Measurements from ENCODE around the gene MOV10L1.
A peak's percentile ranks its signal among the peaks of the same experiment; 100 is the strongest.
"Not testable (repeated sequence)": the region's sequence is repeated elsewhere in the genome, so short reads cannot be mapped to it uniquely, and the experiment has no call there.

MOV10L1 gene

DNA sequence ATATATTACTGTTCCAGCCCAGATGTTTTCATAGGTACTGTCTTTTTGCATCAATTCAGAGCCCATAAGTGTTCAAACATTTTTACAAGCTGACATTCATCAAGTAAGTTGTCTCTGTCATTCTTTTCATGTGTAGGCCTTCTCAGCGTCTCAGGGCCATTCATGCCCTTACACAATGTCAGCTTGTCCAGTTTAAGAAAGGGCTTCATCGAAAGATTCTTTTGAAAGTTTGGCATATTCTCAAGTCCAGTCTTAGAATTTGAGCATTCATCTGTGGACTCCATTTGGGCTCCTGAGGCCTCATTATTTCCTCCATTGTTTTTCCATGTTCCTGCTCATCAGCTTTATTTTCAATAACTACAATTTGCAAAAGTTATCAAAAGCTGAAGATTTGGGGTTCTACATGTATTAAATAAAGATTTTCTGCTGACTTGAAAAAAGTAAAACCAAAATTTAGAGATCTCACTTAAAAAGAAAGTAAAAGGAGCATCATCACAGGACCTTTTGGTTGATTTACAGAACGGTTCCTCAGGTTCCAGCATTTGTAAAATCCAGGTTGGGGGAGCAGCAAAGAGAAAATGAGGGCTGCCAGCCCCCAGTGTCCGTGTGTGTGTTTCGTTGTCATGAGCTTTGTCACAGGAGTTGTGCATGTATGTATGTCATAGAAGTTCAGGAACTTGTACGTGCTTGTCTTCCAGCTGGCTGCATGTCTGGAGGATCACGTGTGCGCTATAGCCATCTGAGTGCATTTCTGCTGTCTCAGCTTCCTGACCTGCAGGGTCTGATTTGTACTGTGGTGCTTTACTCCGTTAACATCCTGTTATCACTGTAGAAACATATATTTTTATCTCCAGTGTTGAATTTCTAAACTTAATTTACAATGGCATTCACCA lies 15.6 kb downstream of the MOV10L1 start:
- peak in 1 of 2 experiments; percentile 43 for DNase-seq

DNA sequence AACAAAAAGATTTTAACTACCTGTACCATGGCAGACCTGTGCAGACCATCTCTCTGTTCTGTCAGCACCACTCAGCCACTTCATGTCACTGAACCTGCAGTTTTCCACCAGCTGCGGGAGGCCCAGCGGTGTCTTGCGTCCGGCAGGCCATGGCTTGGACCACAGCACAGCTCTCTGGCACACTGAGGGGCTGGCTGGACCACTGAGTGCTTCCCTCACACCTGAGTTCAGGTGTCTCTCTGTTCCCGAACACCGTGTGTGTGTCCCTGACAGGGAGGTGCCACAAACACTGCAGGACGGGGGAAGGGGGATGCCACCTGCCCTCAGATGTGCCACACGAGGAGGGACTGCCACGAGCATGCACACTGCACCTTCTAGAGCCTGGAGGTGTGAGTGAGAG lies 17.7 kb downstream of the MOV10L1 start:
- no peak for DNase-seq

DNA sequence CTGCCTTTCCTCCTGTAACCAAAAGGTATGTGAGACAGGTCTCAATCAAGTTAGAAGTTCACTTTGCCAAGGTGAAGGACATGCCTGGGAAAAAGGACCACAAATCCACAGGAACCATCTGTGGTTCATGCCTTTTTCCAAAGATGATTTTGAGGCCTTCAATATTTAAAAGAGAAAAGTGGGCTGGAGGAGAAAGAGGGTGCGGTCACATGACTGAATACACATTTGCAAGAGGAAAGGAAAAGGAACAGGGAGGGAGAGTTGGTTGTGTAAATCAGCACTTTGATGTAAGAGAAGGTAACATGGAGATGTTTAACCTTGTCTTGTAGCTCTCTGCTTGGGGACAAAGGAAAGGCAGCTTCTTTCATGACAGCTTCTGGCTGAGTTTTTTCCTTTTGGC lies 21.2 kb downstream of the MOV10L1 start:
- DNase-seq: no peak

DNA sequence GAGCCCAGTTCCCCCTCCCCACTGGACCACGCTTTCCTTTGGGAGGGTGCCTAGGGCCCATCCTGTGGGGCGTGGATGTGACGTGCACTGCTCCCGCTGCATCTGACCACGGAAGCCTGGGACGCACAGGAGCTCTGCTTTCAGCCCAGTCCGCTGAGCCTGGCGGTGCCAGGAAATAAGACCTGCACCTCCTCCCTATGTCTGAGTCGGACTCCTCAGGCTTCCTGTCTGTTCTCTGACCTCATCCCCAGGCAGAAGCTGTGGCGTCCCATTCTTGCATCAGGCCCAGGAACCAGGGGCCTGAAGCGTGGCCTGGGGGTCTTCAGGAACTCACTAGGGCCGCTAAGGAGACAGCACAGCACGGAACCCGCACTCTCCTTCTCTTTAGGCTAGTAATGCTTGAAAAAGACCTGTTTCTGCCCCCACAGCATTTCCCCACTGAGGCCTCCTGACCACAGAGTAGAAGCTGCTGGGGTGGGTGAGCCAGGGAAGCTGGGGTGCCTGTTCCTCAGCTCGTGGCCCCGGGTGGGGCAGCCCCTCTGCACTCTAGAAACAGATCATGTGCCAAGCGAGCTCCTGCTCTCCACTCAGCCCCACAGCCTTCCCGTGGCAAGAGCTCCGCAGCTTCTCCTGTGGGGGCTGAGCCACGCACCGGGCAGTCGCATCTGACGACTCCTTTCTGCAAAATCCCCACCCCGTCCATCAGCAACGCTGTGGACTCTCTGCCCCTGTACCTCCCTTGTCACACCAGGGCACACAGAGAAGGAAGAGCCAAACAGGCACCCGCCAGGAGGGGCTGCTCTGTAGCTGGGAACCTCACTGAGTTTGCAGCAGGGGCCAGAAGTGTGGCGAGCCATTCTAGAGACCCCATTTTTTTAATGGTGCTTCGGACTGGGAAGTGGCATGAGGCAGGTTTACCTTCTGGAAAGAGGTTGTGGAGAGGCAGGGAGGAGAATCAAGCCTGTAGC lies 22.6 kb downstream of the MOV10L1 start:
- DNase-seq: peak; percentile 32 to 77

DNA sequence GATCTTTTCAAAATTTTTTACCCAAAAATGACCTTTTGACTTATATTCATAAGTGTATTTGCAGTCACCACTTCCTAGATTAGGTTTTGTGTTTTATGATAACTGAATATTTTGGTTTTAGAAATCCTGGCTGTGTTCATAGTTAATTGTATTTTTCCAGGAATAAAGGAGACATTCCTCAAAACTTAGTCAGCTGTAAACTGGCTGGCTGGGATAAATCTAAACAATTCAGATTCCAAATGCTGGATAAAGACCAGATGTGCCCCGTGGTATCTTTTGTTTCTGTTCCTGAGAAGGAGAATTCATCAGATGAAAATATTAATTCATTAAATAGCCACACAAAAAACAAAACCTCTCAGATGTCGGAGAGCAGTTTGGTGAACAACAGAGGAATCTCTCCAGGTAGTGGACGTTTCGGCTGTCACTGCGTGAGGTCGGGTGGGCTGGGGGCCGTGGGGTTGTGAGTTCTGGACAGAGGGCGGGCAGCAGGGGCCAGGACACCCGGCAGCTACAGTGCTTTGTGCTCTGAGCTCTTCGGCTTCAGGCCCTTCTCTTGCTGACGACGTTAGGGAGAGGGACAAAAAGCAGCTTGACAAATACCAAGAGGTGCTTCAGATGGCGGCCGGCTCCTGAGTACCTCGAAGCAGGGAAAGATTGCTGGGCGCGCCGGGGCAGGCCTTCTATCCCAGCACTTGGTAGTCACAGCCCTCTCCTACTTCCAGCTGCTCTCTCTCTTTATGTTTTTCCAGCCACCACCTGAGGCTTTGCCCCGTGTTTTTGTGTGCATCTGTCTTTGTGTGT lies 24.6 kb downstream of the MOV10L1 start:
- DNase-seq: peak; percentile 39 to 59

DNA sequence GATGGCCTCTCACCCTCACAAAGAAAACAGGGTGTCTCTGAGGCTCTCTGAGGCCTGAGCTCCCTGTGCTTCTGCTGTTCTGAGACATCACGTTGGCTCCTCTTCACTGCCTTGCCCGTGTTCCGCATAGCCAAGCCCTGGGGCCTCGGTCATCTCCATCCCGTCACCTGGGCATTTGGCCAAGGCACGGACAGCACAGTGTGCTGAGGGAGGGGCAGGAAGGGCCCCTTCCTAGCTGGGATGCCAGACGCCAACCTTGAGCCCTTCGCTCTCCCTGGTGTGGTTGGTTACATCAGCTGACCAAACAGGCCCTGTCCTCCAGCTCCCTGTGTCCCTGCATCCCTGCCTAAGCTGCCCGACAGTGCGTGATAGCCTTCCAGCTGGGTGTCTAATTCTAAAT lies 25.9 kb downstream of the MOV10L1 start:
- DNase-seq: peak; percentile 86 to 93

DNA sequence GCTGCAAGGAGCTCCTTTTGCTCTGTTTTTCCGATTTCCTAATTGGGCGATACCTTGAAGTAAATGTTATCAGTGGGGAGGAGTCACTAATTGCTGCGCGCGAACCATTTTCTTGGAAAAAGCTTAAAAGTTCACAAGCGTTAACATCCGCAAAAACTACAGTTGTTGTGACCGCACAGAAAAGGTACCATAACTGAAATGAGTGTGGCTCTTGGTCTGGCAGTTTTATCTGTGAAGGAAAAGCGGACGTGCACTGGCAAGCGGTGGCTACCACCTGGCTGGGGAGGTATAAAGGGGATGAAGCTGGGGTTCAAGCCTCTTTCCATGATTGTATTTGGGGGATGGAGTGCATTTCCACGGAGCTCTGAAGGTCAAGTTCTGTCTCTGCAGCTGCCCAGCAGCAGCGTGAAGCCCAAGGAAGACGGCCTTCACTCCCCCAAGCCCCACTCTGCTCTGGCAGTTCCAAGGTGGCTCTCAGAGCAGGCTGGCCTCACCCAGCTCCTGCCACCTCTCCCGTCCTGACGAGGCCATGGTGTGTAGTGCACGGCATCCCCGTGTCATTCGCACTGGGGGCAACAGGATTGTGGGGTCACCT lies 27.5 kb downstream of the MOV10L1 start:
- no peak for DNase-seq

DNA sequence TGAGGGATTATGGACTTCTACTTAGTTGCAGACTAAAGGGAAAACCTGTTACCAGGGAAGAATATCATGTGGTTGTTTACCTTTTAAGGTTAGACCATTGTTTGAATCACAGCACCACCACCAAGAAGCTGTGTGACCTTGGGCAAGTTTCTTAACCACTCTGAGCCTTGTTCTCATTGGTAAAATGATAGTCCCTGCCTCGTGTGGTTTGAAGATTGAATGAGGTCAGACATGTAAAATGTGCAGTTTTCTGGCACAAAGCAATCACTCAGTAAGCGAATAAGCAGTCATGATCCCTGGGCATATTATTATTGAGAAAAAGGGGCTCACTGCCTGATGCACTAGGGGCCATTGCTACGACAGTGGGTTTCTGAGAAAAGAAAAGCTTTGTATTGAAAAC lies 28.3 kb downstream of the MOV10L1 start:
- no peak for DNase-seq

DNA sequence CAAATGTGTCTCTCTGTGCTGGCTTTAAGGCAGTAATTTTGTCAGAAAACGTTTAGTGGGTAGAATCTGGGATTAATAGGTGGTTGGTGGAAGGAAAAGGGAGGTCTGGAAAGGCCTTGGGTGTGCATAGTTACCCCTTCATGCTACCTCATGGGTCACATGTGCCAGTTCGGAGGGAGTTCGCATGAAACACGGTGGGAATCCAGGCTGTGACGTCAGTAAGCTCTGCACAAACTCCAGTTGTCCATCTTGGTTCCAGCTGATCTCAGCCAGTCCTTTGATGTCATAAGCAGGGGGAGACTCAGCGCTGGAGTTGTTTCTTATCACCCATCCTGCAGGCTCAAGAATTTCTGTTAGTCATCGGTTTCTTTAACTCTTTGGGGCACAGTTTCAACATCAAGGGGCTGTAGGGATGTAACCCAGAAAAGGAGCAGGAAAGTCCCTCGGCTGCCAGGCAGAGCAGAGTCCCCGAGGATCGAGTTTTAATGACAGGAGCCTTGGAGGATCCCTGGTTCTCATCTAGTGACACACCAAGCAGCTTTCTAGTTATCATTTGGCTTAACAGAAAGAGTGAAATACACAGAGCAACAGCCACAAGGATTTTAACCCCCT lies 28.9 kb downstream of the MOV10L1 start:
- DNase-seq: no peak

DNA sequence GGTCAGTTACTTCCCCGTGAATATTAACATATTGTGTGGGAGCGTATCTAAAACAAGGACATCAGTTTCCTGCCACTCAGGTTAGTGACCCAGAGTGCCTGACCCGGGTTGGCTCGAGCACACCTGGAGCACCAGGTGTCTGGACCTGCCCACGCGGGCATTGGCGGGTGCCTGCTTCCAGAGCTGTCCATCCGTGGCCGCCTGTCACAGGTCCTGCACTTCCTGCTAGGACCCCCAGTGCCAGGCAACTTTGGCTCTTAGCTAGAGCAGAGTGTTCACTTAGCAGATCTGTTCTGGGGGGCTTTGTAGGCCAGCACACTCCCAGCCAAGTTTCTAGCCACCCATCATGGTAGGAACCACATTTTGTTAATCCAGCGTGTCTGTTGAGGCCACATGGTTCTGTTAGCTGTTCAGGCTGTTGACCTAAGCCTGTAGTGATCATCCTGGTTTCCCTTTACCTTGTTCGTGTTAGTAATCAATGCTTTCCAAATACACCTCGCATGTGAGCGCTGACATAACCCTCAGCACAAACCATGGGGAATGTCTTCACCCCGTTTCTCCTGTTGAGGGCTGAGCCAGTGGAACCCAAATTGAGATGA lies 29.5 kb downstream of the MOV10L1 start:
- no peak for DNase-seq

DNA sequence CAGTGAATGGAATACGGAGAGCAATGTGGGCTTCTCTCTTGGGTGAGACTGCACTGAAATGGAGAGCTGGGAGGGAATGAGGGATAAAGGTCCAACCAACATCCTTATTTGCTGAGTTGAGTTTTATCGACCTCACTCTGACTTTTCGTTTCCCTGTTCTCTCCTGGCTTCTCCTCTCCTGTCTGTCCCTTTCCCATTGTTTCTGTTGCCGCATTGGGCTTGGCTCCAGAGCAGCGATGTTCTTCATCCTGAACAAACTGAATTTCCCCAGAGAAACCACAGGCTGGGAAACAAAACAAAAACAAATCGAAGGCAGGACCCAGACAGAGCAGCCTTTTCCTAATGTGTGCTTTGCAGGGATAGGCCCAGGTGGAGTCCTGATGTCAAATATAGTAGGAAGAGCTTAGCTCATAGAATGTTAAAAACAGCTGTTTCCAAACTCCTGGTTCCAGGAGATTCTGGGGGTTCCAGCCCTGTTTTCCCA lies 30.0 kb downstream of the MOV10L1 start:
- DNase-seq: no peak

DNA sequence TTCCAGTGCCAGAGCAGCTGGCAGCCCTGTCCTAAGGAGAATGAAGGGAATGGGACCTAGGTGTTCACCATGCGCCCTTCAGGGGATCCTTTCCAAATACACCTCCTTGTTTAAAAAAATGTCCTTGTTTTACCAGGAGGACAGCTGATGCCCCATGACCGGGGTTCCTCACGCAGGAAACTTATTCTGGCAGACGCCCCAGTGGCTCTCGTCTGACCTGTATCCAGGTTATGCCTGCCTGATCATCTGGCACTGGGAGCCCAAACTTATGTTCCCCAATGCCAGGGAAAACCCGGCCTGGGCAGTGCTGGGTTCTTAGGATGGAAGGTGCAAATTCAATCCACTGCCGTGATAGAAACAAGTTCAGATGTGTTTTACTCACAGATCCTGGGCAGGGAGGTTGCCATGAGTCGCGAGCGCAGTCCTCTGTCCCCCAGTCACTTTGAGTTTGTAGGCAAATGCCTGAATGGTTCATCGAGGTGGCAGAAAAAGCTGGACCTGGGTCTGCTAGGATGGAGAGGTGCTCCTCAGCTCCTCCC lies 31.5 kb downstream of the MOV10L1 start:
- DNase-seq: no peak

DNA sequence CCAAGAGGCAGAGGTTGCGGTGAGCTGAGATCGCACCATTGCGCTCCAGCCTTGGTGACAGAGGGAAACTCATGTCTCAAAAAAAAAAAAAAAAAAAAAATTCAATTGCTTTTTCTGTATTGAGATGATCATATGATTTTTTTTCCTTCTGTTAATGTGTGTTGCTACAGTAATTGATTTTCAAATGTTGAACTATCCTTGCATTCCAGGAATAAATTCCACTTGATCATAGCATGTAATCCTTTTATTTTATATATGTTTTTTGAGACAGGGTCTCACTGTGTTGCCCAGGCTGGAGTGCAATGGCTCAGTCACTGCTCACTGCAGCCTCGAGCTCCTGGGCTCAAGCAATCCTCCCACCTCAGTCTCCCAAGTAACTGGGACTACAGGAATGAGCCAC lies 33.3 kb downstream of the MOV10L1 start:
- DNase-seq: no peak

DNA sequence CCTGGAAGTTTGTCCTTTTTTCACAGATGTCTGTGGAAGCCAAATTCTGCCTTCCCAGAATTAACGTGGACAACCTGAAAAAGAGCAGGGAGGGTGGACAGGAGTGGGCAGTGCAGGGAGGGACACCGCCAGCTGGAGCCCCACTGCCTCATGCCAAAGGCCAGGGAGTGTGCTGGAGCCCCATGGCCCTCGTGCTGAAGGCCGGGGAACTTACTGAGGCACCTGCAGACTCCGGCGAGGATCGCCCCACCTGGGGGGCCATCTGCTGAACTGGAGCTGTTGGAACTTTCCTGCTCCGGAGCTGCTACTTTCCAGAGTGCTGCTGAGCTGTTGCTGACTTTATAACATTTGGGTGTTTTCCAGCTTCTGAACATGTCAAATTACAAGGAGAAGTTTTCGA lies 35.2 kb downstream of the MOV10L1 start:
- no peak for DNase-seq

DNA sequence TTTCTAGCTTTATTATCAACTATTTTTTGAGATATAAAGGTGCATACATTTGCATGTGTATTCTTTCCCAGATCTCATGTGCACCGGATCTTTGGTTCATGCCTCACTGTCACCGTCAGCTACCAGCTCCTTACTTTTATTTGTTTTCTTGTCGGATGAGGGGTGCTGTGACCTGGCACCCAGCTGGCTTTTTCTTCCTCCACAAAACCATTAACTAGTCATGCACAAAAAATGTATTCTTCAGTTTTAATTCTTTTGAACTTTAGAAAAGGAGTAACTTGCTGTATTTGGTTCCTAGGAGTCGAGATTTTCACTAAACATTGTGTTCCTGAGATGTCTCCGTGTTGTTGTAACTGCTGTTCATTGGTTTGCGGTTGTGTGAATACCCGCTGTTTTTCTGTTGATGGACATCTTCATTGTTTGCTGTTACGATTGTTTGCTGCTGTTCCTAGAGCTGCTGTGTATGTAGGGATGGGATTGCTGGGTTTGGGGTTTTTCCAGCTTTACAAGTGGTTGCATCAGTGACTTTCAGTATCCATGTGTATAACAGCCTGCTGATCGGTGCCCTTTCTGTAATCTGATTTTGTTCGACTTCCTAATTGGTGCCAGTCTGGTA lies 39.4 kb downstream of the MOV10L1 start:
- no peak for DNase-seq

DNA sequence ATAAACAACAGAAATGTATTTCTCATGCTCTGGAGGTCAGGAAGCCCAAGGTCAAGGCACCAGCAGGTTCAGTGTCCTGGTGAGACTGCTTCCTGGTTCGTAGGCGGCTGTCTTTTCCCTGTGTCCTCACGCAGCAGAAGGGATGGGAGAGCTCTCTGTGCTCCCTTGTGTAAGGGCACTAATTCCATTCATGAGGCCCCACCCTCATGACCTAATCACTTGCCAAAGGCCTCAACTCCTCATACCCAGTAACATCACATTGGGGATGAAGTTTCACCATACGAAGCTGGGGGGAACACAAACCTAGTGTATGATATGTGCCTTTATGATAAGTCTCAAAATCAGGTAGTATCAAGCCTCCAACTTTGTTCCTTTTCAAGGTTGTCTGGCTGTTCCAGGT lies 42.1 kb downstream of the MOV10L1 start:
- DNase-seq: no peak

DNA sequence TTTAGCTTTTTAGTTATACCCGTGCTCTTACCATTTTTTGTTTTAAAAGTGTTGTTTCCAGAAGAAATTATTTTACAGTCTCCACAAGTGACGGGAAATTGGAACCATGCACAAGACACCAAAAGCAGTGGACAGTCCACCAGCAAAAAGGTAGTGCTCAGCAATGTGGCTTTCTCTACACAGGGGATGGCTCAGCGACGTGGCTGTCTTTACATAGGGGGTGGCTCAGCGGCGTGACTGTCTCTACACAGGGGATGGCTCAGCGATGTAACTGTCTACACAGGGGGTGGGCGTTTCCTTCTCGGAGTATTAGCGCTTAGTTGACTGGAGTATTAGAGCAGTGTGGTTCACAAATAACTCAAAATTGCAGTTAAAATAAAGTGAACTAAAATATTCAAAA lies 44.7 kb downstream of the MOV10L1 start:
- DNase-seq: no peak

DNA sequence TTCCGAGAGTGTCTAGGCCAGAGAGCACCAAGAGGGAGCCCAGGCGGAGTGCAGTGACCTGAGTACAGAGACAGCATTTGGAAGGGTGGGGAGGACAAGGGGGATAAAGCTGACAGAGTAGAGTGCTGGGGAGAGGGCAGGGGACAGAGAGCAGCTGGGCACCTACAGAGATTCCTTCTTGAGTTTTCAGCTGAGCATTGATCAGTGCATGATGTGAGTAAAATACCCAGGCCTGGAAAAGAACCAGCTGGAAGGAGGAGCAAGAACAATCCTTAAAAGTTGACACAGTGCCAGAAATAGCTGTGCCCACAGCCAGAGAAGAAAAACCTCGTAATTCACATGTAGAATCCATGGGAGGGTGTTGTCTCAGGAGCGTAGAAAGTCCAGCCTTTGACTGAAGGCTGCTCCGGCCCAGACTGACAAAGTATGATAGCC lies 46.8 kb downstream of the MOV10L1 start:
- DNase-seq: peak; percentile 55 to 69

DNA sequence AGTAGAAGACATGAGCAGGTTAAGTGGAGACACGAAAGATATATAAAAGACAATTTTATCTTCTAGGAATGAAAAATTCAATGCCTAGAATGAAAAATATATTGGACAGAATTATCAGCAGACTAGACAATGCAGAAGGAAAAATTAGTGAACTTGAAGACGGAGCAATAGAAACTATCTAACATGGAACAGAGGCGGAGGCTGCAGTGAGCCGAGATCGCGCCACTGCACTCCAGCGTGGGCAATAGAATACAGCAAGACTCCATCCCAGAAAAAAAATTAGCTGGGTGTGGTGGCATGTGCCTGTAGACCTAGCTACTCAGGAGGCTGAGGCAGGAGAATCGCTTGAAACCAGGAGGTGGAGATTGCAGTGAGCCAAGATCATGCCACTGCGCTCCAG lies 47.5 kb downstream of the MOV10L1 start:
- not testable (repeated sequence) for DNase-seq

DNA sequence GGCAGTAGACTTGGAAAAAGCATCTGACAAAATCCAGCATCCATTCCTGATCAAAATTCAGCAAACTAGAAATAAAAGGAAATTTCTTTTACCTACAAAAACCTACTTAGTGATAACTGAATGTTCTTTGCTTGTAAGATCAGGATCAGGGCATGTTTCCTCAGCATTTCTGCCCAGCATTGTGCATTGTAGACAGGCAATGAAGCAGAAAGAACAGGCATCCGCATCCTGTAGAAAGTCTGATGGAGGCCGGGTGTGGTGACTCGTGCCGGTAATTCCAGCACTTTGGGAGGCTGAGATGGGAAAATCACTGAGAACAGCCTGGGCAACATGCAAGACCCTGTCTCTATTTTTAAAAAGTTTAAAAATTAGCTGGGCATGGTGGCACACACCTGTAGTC lies 48.2 kb downstream of the MOV10L1 start:
- DNase-seq: no peak

DNA sequence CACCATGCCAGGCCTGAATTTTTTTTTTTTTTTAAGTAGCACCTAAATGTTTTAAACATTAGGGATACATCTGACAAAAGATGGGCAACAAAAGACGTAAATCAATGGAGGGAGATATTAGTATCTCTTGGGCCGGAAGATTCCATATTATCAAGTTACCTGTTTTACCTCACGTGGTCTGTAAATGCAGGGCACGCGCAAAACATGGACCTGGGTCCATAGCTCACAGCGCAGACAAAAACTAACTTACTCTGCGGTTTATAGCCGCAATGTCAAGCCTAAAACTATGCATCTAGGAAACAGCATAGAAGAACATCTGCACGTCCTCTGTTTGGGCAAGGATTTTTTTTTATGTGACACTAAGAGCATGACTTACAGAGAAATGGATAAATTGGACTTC lies 49.2 kb downstream of the MOV10L1 start:
- no peak for DNase-seq
